GM13977 (cell line): ENCODE data around the gene AGAP1.

Source experiments
- DNase-seq: peaks from one replicate; pipeline ENCODE4 v3.0.0; 2012; ENCODE audit warnings: low spot score
- in situ Hi-C: fragments of 300-500 bp; cut with MboI; formaldehyde crosslinking; loops from one replicate; pipeline ENCODE4 v1.12.0; 2022; ENCODE audit warnings: low sequenced_read_pairs, low pct_unique_long_range_greater_than_20kb, mixed read lengths, inconsistent platforms; ENCODE audit not compliant: unreplicated experiment
- TF ChIP-seq, protein P1 (sequence below): IDR thresholded peaks from 2 replicates; pipeline ENCODE4 v1.5.1; 2012; ENCODE audit warnings: mild to moderate bottlenecking, control low read depth; ENCODE audit not compliant: insufficient read depth; ENCODE audit errors: extremely low read depth, missing control alignments

Gene AGAP1

DNA sequence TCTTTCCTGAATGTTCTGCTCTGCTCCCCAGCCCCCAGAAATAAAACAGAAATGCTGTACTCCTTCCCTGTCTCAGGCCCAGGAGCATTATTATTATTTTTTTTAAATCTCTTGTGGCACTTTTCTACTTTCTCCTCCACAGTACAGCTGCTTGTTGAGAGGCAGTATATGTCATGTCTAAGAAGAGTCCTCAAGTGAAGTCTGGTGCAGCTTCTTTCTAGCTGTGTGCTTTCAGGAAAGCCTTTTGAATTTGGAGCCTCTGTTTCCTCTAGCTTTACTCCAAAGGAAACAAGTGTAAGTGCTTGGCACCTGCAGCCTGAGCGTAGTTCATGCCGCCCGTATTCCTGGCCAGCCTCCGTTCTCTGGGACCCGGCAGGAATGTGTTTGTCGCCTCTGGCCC is 22.4 kb downstream of the AGAP1 start:
- in situ Hi-C loops: no loop called here
- no peak for DNase-seq
- TF ChIP-seq, protein P1, sequence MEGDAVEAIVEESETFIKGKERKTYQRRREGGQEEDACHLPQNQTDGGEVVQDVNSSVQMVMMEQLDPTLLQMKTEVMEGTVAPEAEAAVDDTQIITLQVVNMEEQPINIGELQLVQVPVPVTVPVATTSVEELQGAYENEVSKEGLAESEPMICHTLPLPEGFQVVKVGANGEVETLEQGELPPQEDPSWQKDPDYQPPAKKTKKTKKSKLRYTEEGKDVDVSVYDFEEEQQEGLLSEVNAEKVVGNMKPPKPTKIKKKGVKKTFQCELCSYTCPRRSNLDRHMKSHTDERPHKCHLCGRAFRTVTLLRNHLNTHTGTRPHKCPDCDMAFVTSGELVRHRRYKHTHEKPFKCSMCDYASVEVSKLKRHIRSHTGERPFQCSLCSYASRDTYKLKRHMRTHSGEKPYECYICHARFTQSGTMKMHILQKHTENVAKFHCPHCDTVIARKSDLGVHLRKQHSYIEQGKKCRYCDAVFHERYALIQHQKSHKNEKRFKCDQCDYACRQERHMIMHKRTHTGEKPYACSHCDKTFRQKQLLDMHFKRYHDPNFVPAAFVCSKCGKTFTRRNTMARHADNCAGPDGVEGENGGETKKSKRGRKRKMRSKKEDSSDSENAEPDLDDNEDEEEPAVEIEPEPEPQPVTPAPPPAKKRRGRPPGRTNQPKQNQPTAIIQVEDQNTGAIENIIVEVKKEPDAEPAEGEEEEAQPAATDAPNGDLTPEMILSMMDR: no peak

DNA sequence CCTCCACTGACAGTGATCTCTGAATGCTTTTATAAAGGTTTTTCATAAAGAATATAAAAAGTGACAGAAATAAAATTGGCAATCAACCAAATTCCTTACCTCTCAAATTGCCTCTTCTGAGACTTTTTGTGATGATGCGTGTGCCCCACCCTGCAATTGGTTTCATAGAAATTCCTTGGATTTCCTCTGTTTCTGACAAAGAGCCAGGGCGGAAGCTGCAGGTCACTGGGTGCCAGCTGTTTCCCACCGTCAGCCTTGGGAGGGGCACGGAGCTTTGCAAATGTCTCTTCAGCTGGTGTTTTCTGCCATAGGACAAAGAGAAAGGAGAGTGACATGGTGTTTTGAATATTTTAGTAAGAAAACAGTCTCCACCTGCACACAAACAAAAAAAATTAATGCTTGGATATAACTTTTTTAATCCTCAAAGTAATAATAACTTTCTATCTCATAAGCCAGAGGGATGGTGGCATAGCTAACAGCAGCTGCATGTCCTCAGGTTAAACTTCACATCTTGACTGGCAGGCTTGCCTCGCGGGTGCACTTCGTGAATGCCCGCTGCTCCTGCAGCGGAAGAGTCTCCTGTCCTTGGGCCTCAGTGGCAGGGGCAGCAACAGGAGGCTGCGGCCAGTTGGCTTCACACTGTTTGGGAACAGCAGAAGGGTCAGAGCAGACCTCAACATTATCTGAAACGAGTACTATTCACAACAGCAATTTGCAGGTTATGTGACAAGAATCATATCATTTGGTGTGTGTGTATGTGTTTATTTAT is 24.7 kb downstream of the AGAP1 start:
- in situ Hi-C loops: no loop called here
- DNase-seq: no peak
- TF ChIP-seq, protein P1: no peak

DNA sequence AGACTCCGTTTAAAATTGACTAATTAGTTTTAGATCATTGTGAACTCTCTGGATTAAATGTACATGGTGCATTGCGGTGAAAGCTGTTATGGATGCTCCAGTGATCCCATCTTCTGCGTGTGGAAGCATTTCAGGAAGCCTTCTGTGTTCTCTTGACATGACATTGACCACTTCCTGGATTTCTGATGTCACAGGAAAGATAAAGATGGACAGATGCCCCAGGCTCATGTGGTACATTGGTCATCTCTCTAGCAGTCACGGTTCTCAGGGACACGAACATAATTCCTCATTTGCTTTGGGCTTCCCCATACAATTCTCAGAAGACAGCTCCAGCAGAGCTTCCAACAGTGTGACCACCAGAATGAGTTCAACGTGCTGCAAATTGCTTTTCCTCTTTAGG is 26.9 kb downstream of the AGAP1 start:
- DNase-seq: no peak
- in situ Hi-C loops: no loop called here
- TF ChIP-seq, protein P1: no peak

DNA sequence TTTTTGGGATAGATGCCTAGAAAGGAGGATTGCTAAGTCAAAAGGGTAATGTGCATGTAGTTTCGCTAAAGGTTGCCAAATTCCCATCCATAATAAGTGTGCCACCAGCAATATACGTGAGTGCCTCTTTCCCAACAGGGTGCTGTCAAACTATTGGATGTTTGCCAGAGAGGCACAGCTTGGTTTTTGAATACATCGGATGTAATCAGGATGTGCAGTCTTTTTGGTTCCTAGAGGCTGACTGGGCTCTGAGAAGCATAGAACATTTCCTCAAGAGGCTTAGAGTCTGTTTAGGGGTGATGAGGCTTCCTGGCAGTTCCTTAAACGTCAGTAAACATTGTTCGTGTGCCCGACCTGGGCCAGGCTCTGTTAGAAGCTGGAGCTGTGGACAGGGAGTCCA is 28.0 kb downstream of the AGAP1 start:
- TF ChIP-seq, protein P1: no peak

DNA sequence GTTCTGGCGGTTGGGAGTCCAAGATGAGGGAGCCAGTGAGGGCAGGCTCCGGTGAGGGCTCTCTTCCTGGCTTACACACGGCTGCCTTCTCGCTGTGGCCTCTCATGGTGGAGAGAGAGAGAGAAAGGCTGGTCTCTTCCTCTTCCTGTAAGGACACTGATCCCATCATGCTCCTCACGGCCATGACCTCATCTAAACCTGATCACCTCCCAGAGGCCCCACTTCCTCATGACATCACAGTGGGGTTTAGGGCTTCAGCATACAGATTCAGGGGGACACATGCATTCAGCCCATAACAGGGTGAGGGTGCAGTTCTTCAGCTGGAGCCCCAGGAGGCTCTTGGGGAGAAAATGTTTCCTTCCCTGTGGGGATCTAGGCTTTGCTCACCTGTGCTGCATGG is 29.2 kb downstream of the AGAP1 start:
- DNase-seq: no peak
- in situ Hi-C loops: no loop called here
- TF ChIP-seq, protein P1: no peak

More for the DNA sequence above, 28.0 kb downstream of the AGAP1 start:
- DNase-seq: no peak
- in situ Hi-C loops: no loop called here

DNA sequence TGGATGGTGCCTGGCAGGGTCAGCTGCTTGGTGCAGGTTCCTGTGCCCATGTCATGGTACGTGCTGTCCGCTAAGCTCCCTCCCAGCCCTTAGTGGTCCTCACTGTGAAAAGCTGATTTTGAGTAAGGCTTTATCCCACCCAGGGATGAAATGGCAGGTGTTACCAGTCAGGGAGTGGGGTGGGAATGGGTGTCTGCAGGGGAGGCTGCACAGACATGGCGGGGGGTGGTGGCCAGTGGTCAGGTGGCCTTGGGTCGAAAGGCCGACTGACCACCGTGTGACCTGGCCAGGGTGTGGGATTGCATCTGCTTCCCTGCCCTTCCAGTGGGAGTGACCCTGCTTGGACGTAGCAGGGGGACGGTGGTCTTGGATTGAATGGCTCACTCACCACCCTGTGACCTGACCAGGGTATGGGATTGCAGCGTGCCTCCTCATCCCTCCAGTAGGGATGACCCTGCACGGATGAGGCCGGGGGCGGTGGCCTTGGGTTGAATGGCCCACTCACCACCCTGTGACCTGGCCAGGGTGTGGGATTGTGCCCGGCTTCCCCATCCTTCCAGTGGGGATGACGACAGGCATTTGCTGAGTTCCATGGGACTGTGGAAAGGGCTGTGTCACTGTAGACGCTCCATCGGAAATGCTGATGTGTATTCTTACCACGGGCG is 29.8 kb downstream of the AGAP1 start:
- in situ Hi-C loops: no loop called here
- TF ChIP-seq, protein P1: no peak
- no peak for DNase-seq
